Activated naive CD8-positive, alpha-beta T cell treated with anti-CD3 and anti-CD28 coated beads, Interleukin-2, amount 10 ng/mL, durations not matched to agents 7 days and 5 days (primary cell): ENCODE data around the gene GAS7. TPM values are rescaled to one million over a fixed set of nuclear protein-coding genes. Genes with fewer than 3 reads are reported as not detected.

Experiments
- ATAC-seq: fragments of 150-1000 bp; cut with Tn5 transposase; one replicate; pipeline ENCODE4 v1.10.0; 2021; ENCODE audit warnings: low read depth, moderate library complexity
- POLR2A ChIA-PET: fragments of 350-600 bp; sonication (Branson Sonifier 250); formaldehyde crosslinking; loops from one replicate; lab custom pipeline; 2021; ENCODE audit warnings: antibody characterized with exemption; lab: Charles Lee
- DNase-seq: peaks from one replicate; pipeline ENCODE4 v3.0.0; 2021
- H3K27ac Mint-ChIP-seq: one replicate; pipeline ENCODE4 v1.8.0; 2022; ENCODE audit warnings: mild to moderate bottlenecking, mixed read lengths
- H3K27me3 Mint-ChIP-seq: one replicate; pipeline ENCODE4 v1.8.0; 2022; ENCODE audit warnings: mild to moderate bottlenecking, moderate library complexity, mixed read lengths
- H3K36me3 Mint-ChIP-seq: one replicate; pipeline ENCODE4 v1.8.0; 2021; ENCODE audit warnings: mild to moderate bottlenecking, mixed read lengths
- H3K4me1 Mint-ChIP-seq: one replicate; pipeline ENCODE4 v1.8.0; 2021; ENCODE audit warnings: mixed read lengths
- H3K4me3 Mint-ChIP-seq: one replicate; pipeline ENCODE4 v1.8.0; 2022; ENCODE audit warnings: mild to moderate bottlenecking, moderate library complexity, mixed read lengths
- H3K9me3 Mint-ChIP-seq: one replicate; pipeline ENCODE4 v1.8.0; 2021; ENCODE audit warnings: mixed read lengths
- total RNA-seq, 2 experiments: library from RNA; stranded (reverse); gene quantifications; one replicate each; pipeline ENCODE4 v1.2.3, GENCODE V29; 2021

Gene GAS7
- total RNA-seq, 2 experiments from 2014 or later = 2.7 to 2.8 TPM

DNA sequence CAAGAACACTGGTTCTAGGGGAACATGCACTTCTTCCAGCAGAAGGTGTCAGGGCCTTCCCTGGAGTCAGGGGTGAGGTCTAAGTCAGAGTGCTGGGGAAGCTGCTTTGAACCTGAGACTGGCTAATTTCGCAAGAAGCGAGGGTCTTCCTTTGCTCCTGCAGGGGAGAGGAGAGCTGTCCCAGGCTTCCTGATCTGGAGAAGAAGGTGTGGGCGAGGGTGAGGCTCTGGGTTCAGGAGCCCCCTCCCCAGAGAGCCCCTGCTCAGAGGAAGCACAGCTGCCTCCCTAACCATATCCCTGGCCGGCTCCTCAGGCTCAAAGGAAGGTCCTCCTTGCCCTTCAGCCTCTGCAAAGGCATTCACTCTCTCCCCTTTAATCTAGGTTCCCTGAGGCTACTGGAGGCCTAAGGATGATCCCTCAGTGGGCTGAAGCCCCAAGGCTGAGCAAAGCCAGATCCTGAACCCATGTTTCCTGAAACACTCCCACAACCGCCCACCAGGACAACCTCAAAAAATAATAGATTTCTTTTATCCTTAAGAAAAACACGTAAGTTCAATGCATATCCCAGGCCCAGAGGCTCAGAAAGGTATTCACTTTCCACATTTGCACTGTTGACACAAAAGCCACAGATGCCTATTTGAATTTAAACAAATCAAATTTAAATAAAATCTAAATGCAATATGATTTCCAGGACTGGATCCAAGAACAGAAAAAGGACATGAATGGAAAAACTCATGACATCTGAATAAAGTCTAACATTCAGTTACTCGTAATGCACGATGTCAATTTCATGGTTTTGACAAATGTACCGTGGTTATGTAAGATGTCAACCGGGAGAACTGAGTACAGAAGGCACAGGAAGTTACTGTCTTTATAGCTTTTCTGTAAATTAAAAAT, 221.9 kb downstream of the GAS7 start:
- H3K36me3 Mint-ChIP-seq = no peaks in the 10 kb centered on the region
- no peak overlapping the region for H3K27ac Mint-ChIP-seq
- no peak for ATAC-seq
- no peak overlapping the region for H3K4me3 Mint-ChIP-seq
- no peaks in the 10 kb centered on the region for H3K27me3 Mint-ChIP-seq
- POLR2A ChIA-PET = no interaction called here
- no peak for DNase-seq
- H3K4me1 Mint-ChIP-seq = no peaks in the 10 kb centered on the region
- H3K9me3 Mint-ChIP-seq = no peaks in the 10 kb centered on the region

DNA sequence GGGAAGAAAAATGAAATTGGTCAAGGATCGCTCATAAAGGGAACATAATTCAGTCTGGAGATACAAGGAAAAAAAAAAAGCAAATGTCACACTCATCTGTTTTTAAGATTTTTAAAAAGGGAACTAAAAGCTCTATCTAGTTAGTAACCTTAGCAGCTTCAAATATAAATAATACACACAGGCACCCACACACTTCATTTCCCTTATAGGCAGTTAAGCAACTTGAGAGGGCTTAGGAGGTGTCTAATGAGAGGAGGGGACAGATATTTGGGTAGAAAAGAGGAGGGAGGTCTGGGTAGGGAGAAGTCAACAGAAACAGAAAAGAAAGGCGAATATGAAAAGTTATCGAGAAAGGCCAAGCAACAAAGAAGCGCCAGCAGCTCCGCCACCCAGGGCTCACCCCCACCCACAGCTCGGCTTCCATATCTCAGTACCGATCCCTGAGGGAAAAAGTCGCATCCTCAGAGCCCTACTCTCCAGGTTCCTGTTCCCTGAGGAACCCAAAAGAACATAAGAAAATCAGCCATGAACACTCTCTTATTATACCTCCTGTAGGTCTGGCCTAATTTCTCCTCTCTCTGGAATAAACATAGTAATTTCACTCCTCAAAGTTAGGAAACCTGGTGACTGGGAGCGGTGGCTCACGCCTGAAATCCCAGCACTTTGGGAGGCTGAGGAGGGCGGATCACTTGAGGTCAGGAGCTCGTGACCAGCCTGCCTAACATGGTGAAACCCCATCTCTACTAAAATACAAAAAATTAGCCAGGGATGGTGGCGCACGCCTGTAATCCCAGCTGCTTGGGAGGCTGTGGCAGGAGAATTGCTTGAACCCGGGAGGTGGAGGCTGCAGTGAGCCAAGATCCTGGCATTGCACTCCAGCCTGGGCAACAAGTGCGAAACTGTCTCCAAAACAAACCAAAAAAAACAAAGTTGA, 223.7 kb downstream of the GAS7 start:
- Mint-ChIP-seq H3K27me3 (no peaks in the 10 kb centered on the region), H3K4me1 (no peaks in the 10 kb centered on the region), H3K36me3 (no peaks in the 10 kb centered on the region), H3K27ac (no peak overlapping the region), H3K4me3 (no peak overlapping the region), H3K9me3 (no peaks in the 10 kb centered on the region)
- DNase-seq = no peak
- ATAC-seq = no peak
- POLR2A ChIA-PET = no interaction called here

DNA sequence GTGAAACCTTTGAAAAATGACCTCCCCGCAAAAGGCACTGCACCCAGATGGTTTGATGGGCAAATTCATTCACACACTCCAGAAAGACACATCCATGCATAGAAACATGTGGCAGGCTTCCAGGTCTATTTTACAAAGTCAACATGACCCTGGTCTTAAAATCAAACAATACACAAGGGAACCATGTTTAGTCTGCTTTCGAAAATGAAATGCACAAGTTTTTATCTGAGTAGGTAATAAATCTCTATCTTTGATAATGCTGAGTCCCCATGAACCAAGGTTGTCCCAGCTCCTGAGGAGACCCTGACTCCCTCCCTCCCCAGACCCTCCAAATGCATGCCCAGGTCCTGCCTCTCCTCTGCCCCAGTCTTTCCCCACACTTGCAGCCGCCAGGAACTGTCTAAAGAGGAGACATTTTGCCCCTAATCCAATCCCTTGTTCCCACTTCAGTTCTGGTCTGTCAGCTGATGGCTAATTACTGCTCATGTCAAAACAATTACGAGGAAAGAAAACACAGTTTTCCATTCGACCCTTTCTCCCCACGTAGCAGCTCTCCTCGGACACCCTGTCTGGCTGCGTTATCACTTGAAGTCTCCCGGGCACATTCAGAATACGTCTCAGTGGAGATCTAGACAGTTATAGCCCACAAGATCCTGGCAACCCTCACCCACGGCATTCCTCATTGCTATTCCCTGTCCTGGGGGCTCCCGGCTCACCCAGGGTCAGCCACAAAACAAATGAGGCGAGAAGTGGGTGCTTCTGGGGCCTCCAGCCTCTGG, 224.5 kb downstream of the GAS7 start:
- H3K36me3 Mint-ChIP-seq = no peaks in the 10 kb centered on the region
- H3K27ac Mint-ChIP-seq = no peak overlapping the region
- H3K4me1 Mint-ChIP-seq = no peaks in the 10 kb centered on the region
- H3K9me3 Mint-ChIP-seq = no peaks in the 10 kb centered on the region
- ATAC-seq (no peak), DNase-seq (no peak)
- H3K27me3 Mint-ChIP-seq = no peaks in the 10 kb centered on the region
- POLR2A ChIA-PET = no interaction called here
- no peak overlapping the region for H3K4me3 Mint-ChIP-seq

DNA sequence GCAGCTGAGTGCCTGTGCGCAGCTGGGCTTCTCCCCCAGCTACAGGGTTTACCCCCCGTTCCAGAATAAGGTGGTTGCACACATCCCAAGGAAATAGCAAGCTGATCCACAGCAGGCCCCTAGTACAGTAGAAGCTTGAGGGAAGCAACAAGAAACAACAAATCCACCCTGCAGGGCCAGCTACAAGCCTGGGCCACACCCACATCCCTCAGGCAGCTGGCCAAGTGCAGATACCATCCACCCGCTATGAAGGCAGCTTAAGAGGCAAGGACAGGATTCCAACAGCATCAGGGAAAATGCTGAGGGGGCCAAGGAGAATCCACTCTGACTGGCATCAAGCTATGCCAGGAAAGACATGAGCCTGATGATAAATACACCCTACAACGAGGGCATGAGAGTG, 226.4 kb downstream of the GAS7 start:
- ATAC-seq (no peak), DNase-seq (no peak)
- H3K36me3 Mint-ChIP-seq = no peaks in the 10 kb centered on the region
- H3K27me3 Mint-ChIP-seq = peaks cover 2% of the 10 kb centered on the region
- no peak overlapping the region for H3K4me3 Mint-ChIP-seq
- H3K4me1 Mint-ChIP-seq = no peaks in the 10 kb centered on the region
- no peak overlapping the region for H3K27ac Mint-ChIP-seq
- no peaks in the 10 kb centered on the region for H3K9me3 Mint-ChIP-seq
- POLR2A ChIA-PET = no interaction called here

DNA sequence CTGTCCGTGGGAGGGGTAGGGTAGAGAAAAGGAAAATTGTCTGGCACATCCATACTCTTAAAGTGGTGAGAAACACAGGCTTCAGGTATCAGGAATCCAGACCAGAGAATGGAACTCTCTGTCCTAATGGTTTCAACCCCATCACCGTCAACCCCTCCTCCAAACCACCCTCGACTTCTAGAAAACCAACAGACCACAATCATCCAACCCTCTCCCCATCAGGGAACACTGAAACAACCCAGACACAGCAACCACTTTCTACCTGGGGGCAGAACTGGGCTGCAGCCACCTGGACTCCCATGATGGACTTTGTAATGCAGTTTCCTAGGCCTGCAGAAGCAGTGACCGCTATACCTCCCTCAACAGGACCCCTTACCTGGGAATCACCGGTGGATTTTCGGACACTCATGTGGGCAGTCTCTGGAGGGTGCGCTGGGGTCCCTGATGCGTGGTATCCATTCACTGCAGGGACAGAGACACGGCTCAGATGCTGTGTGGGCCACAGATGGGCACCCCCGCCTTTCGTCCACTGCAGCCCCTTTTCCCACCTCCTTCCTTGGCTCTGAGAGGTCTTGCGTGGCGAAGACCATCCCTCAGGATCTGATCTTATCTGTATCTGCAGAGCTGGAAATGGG, 229.0 kb downstream of the GAS7 start:
- Mint-ChIP-seq H3K36me3 (no peaks in the 10 kb centered on the region), H3K4me3 (no peak overlapping the region), H3K27ac (no peak overlapping the region), H3K4me1 (no peaks in the 10 kb centered on the region), H3K27me3 (peaks cover 2% of the 10 kb centered on the region), H3K9me3 (no peaks in the 10 kb centered on the region)
- POLR2A ChIA-PET = no interaction called here
- DNase-seq (no peak), ATAC-seq (no peak)

DNA sequence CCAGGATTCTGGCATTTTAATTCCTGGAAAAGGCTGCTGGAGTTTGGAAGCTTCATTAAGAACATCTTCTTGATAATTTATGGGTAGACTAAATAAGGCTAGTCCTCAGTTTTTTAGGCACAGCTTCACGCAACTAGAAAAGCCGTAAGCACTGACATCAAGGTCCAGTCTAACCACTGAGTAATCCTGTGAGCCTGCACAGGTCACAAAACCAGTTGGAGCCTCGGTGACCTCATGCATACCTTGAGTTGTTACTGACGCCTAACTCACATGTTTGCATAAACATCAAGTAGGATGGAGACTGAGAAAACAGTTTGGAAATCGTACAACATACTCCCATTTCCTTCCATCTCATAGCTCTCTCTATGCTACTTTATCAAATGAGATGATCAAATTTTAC, 229.5 kb downstream of the GAS7 start:
- Mint-ChIP-seq H3K27me3 (peaks cover 2% of the 10 kb centered on the region), H3K4me3 (no peak overlapping the region), H3K36me3 (no peaks in the 10 kb centered on the region), H3K9me3 (no peaks in the 10 kb centered on the region), H3K4me1 (no peaks in the 10 kb centered on the region), H3K27ac (no peak overlapping the region)
- ATAC-seq (no peak), DNase-seq (no peak)
- POLR2A ChIA-PET = no interaction called here

DNA sequence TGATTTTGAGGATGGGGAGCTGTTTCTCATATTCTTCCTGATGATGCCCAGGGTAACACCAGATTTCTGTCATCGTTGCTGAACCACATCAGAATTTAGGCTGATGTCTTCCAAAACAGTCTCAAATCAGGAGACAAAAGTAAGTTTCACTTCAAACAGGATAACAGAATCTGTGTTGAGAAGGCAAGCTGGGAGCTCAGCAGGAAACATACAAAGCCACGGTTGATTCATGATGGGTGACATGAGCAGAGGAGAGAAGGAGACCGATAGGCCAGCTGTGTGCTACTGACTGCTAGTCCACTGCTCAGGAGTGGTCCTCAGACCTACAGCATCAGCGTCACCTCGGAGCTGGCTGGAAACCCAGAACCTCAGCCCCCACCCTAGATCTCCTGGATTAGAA, 230.4 kb downstream of the GAS7 start:
- H3K27me3 Mint-ChIP-seq = peaks cover 2% of the 10 kb centered on the region
- no peaks in the 10 kb centered on the region for H3K36me3 Mint-ChIP-seq
- POLR2A ChIA-PET = no interaction called here
- no peaks in the 10 kb centered on the region for H3K4me1 Mint-ChIP-seq
- no peaks in the 10 kb centered on the region for H3K9me3 Mint-ChIP-seq
- H3K4me3 Mint-ChIP-seq = no peak overlapping the region
- ATAC-seq (no peak), DNase-seq (no peak)
- H3K27ac Mint-ChIP-seq = no peak overlapping the region

DNA sequence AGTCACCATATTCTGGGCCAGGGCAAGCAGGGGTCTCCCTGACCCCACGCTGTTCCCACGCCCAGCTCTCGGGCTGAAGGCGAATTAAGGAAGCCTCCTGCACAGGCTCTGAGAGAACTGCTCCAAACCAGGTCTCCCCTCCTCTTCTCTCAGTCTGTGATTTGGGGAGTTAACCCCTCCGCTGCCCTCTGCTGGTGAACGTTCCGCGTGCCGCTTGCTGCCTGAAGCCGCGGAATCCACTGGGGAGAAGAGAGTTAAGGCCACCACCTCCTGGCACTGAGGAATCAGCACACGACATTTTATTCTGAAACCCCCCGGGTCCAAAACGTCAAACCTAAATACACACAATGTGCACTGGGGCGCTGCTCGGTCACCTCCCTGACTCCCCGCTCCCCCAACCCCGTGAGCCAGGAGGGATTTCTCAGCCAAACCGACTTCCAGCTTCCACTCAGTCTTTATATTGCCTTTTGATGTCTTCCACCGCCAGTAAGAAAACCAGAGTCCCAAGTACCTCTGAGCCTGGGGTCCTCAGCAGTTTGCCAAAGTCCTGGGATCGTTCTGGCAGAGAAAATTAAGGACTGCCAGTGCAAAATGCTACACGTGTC, 238.9 kb downstream of the GAS7 start:
- peak; percentile 47 for DNase-seq
- Mint-ChIP-seq H3K4me1 (no peaks in the 10 kb centered on the region), H3K4me3 (no peak overlapping the region), H3K27me3 (no peaks in the 10 kb centered on the region), H3K27ac (no peak overlapping the region), H3K9me3 (no peaks in the 10 kb centered on the region), H3K36me3 (no peaks in the 10 kb centered on the region)
- no peak for ATAC-seq
- POLR2A ChIA-PET = no interaction called here

DNA sequence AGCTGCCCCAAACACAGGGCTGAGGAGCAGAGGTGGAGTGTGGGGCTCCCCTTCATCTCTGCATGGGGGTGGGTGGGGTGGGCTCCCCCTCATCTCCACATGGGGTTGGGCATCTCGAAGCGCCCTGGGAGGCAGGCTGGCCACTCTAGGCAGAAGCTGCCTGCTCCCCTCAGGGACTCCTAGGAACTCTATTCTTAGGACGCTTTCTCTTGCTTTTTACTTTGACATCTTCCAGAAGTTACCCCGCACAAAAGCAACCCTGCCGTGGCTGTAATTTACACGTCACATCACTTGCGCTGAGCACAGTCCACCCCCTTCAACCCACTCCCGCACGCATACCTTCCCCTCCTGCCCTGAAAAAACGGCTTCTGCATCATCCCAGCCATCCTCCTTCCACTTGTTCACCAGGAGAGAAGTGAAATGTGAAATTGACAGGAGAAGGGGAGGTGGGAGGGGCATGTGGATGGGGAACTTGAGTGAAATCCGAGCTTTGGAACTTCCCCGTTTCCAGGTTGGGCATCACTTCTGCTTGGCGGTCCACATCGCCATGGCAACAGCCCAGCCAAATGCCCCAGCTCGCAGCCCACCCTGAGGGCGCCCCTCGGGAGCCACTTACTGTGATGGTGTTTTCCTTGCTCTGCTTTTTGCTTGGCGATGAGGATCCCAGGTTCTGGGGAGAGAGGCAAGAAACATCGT, 239.7 kb downstream of the GAS7 start:
- ATAC-seq = no peak
- no peak for DNase-seq
- Mint-ChIP-seq H3K36me3 (no peaks in the 10 kb centered on the region), H3K9me3 (no peaks in the 10 kb centered on the region), H3K27me3 (no peaks in the 10 kb centered on the region), H3K4me3 (no peak overlapping the region), H3K4me1 (no peaks in the 10 kb centered on the region), H3K27ac (no peak overlapping the region)
- POLR2A ChIA-PET = no interaction called here

DNA sequence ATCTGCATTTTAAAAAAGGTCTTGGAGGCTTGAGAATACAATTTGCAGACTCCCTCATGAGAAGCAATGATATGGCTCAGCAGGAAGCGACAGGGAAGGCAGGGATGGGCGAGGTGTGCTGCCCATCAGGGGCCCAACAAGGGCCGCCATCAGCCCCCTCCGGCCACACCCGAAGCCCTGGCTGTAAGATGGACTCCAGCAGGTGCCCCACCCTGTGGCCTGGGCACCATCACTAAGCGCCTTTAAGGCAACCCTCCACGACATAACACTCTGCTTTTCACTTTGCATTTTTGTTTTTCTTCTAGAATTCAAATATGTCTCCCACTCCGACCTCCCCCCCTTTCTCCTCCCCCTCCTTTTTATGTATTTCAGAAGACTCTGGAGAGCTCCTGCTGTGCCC, 241.2 kb downstream of the GAS7 start:
- DNase-seq = no peak
- ATAC-seq = no peak
- Mint-ChIP-seq H3K4me3 (no peak overlapping the region), H3K27me3 (no peaks in the 10 kb centered on the region), H3K4me1 (no peaks in the 10 kb centered on the region), H3K27ac (no peak overlapping the region), H3K9me3 (no peaks in the 10 kb centered on the region), H3K36me3 (no peaks in the 10 kb centered on the region)
- POLR2A ChIA-PET = no interaction called here

DNA sequence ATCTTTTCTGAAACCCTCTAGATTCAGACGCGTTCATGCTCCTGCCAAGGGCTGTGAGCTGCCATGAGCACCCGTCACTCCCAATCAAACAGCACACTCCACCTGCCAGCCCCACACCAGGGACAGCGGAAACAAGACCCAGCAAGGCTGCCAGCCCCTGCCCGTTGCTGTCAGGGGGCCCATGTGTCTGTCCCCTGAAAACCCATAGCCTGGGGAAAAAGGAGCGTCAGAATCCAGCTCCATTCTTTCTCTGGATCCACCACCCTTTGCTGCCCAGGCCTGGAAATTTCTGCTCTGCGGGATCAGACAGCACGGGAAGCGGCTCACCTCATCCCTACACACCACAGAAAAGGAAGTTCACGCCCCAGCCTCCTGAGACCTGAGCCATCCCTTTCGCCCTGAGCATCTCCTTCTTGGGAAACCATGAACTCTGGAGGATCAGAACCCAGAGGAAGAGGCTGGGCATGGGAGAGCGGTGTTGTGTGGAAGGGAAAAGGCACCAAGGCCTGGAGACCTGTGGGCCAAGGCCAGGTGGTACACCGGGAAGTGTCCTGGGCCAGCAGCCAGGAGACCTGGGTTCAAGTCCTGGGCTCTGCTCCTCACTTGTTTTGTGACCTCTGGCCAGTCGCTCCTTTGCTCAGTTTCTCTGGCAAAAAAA, 241.8 kb downstream of the GAS7 start:
- Mint-ChIP-seq H3K4me1 (no peaks in the 10 kb centered on the region), H3K36me3 (no peaks in the 10 kb centered on the region), H3K27me3 (no peaks in the 10 kb centered on the region), H3K27ac (no peak overlapping the region), H3K9me3 (no peaks in the 10 kb centered on the region), H3K4me3 (no peak overlapping the region)
- ATAC-seq (no peak), DNase-seq (no peak)
- POLR2A ChIA-PET = no interaction called here

DNA sequence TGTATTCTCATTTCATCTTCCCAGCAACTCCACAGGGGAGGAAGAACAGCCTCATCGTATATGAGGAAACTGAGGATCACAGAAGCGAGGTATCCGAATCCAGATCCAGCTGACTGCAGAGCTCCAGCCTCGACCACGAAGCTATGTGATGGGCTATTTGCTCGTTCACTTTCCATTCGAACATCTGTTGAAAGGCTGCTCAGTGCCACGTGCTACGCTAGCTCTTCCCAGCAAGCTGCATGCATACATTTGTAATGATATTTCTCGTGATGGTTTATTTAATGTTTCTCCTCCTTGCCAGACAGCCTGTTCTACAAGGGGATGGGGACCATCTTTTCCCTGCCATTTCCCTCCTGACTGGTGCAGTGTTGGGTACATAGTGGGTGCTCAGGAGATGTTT, 244.9 kb downstream of the GAS7 start:
- Mint-ChIP-seq H3K27ac (no peak overlapping the region), H3K4me1 (no peaks in the 10 kb centered on the region), H3K9me3 (no peaks in the 10 kb centered on the region), H3K4me3 (no peak overlapping the region), H3K27me3 (no peaks in the 10 kb centered on the region), H3K36me3 (no peaks in the 10 kb centered on the region)
- DNase-seq (no peak), ATAC-seq (no peak)
- POLR2A ChIA-PET = no interaction called here
